ENCODE results near the gene CDK5R2.
A peak's percentile ranks its signal among the peaks of the same experiment; 100 is the strongest.

CDK5R2 gene

DNA sequence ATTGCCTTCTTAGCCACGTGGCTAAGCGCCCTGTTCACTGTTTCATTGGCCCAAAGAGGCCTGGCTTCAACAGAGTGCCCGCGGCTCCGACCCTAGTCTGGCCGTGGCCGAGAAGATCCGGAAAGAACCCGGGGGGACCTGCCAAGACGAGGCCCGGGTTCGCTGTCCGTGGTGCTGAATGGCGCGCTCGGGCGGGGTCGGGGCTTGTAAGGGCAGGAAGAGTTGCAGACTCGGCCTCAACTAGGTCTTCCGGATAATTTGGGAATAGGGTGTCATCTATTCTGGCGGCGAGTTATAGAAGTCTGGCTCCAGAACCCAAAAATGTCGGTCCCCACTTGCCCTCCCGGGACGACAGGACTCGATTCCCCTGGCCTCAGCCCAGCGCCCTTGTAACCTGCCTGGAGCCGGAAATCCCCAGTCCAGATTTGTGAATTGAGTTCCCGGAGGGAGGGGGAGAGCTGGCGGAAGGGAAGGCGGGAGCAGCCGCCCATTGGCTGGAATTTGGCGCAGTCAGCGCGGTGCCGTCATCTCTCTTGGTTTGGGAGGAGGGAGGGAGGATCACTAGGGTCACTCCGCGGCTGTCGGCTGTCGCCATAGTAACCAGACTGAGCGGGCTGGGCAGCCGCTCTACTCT is 3.5 kb downstream of the CDK5R2 start:
- peak; percentile 51 for DNase-seq

DNA sequence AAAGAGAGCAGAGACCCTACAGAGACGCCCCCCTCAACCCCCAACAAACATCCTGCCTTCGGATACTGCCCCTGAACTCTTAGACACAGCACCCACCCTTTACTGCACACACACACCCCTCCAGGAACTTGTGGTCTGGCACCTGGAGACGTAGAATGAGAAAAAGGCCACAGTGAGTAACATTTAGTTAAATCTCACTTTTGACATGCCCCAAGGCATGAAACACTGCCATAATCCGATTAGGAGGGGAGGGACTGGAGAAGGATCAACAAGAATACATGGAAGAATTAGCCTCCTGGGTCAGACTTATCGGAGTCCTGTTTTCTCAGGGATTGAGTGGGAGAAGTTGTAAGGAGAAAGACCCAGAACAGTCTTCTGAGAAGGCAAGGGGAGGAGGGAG is 4.1 kb downstream of the CDK5R2 start:
- no peak for DNase-seq

DNA sequence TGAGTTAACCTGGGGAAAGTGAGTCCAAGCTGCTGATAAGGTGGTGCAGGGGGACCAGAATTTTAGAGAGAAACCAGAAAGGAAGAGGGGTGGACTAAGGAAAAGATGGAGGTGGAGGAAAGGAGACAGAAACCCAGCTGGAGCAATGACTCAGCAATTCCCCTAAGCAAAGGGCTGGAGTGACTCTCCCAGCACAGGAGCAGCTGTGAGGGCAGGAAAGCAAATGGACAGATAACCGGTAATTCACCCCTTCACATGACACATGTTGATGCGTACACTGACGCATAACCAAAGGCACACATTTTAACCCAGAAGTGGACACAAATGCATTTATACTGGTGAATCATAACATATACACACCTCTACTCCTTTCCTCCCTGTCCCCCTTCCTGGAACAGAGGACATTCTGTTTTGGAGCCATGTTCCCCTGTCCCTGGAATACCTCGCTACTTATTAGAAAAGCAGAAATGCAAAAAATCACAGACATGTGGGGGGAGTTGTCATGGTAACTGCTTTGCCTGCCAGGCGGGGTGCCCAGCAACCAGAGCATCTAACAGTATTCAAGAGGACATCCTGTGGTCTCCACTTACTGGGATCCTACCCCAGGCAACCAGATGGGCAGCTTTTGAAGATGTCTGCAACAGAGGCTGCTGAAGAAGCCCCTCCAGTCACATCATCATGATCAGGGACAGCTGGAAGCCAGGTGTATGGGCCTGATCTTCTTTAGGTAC is 4.7 kb downstream of the CDK5R2 start:
- DNase-seq = no peak

DNA sequence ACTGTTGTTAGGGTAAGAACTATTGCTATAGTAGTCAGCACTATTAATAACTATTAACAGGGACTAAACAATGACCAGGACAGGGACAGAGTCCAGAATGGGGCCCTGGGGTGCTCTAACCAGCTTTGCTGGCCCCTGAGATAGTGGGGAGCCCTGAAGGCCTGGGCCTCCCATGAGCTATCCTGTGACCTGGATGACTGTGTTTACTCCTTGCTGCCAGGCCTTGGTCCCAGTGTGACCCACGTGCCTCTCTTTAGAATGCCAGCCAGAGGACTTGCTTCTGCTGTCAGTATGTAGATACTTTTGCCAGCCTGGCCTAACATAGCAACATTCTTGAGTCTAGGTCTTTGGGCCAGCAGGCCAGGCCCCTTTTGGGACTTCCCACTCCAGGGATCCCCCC is 11.4 kb downstream of the CDK5R2 start:
- DNase-seq = no peak

DNA sequence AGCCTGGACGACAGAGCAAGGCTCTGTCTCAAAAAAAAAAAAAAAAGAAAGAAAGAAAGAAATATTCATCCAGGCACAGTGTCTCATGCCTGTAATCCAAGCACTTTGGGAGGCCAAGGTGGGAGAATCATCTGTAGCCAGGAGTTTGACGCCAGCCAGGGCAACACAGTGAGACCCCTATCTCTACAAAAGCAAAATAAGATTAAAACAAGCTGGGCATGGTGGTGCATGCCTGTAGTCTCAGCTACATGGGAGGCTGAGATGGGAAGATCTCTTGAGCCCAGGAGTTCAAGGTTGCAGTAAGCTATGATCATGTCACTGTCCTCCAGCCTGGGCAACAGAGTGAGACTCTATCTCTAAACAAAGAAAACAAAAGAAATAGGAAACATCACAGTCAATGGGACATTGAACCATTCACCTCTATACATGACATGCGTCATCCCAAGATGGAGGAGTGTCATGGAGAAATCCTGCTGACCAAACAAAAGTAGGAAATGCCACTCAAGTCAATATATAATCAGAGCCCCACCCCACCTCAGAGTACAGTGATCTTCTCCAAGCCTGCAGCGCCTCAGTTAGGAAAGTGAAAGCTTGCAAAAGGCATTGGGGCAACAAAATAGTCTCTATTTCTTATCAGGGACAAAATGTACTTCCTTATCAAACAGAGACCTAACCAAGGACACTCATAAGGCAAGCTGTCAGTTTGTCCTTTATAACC is 15.8 kb downstream of the CDK5R2 start:
- DNase-seq = no peak

DNA sequence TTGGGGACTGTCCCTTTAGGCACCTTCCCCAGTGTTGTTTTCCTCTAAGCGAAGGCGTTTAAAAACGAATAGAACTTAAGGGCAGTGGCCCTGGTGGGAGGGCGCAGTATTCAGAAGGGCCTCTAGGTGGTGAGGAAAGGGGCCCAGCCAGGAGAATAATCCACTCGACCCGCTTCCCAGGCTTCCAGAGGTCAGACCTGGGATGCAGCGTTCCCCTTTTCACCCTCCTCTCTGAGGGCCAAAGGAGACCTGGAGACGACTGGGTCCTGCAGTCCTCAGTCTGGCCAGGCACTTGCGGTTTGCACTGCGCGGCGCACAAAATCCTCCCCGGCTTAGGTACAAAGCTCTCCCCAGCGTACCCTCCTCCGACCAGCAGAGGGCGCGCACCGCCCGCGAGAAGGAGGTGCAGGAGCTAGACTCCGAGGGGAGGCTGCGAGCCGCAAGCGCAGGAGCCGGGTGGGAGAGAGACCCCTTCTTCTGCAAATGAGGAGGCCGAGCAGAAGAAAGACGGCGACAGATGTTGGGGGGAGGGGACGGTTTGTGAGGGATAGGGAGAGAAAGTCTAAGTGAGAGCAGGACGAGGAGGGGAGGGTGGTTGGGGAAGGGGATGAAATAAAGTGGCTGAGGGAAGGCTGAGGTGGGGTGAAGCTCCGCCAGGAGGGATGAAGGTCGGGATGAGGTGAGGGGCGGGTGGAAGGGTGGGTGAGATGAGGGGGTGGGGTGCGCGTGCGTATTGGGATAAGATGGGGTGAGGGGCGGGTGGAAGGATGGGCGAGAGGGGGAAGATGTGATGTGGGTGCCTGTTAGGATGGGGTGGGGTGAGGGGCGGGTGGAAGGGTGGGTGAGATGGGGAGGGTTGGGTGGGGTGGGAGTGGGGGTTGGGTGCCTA is 20.6 kb downstream of the CDK5R2 start:
- no peak for DNase-seq

DNA sequence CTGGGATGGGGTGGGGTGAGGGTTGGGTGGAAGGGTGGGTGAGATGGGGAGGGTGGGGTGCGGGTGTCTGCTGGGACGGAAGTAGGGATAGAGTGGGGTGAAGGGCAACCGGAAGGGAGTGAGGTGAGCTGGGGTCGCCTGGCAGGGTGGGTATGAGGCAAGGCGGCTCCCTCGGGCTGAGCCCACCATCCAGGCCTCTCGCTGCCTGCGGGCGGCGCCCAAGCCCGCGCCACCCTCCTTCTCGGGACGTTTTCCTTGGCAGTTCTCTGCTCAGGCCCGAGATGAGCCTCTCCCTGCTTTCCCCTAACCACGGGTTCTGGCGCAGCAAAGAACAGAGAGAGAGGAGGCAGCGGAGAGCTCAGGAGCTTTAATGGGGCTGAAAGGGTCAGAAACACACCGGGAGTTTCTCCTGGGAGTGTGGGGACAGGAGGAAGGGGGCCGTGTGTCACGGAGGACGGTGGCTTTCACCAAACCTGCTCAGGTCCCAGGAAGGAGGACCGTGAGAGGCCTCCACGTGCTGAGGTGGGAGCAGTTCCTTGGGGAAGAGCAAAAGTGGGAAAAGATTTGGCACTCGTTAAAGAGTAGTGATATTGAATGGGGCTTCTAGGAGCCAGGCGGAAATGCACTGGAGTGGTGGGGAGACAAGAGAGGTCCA is 21.4 kb downstream of the CDK5R2 start:
- no peak for DNase-seq

DNA sequence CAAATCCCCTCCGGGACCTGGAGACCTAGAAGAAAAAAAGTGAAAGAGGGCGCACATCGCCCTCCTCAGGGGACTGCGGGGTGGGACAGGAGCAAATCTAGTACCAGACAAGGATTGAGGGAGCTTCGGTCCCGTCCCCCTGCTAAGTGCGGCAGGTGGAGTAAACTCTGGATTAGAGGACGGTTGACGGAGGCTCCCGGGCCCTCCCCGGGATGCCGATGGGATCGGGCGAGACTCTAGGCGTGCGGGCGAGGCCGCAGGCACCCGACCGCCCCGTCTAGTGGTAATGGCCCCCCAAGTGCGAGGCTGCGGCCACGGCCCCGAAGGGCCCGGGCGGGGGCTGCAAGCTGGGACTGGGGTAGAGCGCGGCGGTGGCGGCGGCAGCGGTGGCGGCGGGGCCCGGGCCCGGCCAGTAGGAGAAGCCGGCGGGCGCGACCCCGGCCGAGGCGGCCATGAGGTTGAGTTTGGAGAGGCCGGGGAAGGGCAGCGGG is 22.0 kb downstream of the CDK5R2 start:
- no peak for DNase-seq

DNA sequence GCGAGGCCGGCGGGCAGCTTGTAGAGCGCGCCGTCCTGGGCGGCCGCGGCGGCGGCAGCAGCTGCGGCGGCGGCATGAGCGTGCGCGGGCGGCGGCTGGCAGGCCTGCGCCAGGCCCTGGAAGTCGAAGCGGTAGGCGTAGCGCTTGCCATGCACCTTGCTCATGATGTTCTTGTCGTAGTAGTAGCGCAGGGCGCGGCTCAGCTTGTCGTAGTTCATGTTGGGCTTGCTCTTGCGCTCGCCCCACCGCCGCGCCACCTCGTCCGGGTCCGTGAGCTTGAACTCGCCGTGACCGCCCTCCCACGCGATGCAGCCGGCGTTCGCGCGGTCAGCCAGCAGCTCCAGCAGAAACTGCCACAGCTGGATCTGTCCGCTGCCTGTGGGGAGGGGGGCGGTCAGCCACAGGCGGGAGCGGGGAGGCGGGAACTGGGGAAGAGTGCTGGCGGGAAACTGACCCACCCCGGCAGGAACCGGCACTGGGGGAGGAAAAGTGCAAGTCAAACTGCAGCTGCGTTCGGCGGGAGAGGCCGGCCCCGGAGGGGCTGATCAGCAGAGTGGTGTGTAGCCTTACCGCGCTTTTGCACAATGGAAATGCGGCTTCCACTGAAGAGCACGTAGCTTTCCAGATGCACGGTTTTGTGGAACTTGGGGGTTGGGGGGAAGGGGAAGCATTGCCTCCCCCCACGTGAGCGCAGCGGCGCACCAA is 22.6 kb downstream of the CDK5R2 start:
- no peak for DNase-seq

DNA sequence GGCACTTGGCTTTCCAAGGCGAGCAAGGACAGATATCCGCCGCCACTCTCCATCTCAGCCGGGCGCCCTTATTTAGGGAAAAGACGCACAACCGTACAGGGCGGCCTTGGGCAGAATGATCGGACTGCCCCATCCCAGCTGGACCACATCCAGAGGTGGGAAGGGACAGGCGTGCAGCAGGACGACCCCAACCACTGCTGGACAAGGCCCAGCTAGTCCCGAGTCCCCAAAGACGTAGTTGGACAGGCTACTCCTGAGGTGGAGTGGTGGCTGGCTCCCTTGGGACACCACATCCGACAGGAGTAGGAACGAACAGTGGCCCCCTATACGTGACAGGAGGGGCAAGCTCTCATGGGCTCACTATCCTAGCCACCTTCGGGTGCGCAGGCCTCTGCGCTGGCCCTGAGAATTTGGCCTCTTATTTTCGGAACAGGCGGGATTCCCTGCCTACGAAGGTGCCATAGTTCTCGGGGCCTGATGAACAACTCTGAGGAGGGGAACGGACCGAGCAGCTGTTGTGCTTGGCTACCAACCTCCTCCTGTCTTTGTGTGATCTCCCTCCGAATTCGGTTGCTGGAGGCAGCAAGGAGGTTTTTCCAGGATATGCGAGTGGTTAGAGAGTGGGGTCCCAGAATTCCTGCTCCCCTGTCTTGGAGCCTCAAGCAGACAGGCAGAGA is 23.3 kb downstream of the CDK5R2 start:
- no peak for DNase-seq

DNA sequence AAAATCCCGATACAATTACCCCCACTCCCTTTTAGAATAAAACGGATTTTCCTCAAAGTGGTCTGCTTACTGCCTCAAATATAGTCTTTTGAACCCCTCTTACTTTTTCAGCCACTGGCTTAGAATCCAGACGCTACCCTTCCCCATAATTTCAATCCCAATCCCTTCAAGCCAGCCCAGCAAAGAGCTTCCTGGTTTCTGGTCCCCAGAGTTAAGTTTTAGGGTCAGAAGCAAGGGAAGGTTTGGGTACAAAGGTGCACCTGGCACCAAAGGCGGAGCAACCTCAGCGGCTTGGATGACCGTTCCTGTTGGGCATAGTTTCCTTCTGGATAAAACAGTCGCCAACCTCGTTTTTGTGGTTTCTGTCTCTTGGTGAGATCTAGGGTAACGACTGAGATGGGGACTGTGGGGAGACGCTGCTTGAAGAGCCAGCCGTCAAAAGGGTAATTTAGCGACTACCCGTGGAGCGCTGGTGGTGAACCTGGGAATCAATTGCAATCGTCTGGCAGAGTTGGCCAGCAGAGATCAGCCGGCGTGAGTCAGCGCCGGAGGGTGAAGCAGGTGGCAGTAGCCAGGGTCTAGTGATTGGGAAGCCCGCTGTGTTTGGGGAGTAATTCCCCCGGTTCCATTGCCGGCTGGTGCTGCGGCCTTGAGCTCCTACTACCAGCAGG is 23.9 kb downstream of the CDK5R2 start:
- no peak for DNase-seq

DNA sequence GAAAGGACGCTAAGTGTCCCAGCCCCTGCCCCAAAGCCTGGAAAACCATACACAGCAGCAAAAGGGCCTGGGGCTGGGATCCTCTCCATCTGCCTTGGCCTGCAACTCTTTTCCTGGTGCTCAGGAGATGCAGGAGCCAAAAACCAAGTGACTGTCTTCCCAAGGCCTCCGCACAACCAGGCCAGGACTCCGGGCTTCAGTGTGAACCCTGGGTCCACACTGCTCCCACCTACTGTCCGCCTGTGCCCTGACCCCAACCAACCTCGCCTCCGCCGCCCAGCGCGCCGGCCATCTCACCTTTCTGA is 24.4 kb downstream of the CDK5R2 start:
- DNase-seq = no peak

DNA sequence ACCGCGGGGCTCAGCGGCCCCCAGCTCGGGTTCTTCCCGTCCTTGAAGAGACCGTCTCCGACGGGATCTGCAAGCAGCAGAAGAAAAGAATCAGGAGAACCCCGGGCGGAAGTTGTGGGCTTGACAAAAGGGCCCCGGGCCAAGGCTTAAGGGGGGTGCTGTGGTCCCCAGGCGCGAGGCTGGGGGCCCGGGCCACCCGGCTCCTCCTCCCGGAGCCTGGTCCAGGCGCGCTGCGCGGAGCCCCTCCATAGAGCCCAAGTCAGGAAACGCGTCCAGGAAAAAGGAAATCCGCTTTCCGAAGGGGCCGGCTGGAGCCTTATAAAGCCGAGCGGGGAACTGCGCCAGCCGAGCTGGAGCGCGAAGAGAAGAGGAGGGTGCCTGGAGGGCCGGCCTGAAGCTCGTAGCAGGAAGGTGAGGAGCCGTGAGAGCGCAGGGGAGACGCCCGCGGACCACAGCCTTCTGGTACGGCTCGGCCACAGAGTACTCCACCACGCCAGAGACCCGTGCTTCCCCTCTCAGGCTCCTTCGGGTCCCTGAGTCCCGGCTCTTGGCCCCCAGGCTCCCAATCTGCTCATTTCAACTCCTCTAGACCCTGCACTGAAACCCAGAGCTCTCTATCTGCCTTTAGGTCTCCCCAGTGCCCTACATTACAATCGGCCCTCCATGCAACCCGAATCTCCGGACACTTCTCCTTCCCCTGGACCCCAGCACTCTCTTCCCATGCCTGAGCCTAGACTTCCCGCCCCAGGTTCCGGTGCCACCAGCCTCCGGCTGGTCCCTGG is 25.0 kb downstream of the CDK5R2 start:
- DNase-seq = no peak

DNA sequence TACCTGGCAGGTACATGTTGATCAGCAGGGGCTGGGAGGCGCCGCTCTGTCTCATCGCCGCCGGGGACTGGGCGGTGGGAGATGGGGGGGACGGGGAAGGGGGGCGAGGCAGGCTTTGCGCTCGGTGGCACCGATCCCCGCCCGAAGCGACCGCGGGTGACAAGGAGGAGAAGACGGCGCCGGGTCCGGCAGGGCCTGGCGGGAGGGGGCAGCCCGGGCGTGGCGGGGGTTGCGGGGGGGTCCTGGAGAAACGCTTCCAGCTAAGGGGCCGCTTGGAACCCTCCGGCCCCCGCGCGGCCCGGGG is 25.5 kb downstream of the CDK5R2 start, which contains the start of gene FEV:
Gene FEV, minus strand, starts transcription at position 164 of the 304 bp plus-strand sequence. Its CDS starts 109 bp downstream, at position 55.
- no peak for DNase-seq

DNA sequence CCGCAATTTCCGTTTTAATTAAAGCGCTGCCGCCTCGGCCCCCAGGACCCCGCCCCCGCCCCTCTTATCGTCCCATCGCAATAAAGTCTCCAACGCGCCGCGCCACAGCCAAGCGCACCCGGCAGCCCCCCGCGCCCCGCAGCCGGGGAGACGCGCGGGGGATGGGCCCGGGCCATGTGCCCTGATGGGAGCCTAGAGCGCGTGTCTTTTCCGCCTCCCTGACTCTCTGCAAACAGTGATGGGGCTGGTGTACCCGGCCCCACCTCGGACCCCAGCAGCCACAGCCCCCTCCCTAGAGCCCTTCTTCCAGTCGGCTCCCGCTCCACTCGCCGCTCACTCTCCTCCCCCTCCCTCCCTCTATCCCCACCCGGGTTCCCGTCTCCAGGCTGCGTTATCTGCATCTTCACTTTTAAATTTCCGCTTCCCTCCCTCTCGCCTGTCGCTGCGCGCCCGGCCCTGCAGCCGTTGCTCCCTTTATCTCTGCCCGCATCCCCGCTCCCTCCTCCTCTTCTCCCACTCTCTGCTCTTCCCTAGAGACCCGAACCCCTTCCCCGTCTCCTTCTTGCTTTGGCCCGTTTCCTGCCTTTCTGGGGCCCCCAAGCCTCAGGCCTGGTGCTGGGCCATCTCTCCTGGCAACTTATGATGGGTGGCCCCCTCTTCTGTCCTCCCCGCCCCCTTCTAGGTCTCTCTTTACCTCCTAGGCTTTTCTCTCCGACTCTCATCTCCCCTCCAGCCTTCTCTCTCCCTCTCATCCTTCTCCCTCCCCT is 26.0 kb downstream of the CDK5R2 start:
- DNase-seq = no peak

DNA sequence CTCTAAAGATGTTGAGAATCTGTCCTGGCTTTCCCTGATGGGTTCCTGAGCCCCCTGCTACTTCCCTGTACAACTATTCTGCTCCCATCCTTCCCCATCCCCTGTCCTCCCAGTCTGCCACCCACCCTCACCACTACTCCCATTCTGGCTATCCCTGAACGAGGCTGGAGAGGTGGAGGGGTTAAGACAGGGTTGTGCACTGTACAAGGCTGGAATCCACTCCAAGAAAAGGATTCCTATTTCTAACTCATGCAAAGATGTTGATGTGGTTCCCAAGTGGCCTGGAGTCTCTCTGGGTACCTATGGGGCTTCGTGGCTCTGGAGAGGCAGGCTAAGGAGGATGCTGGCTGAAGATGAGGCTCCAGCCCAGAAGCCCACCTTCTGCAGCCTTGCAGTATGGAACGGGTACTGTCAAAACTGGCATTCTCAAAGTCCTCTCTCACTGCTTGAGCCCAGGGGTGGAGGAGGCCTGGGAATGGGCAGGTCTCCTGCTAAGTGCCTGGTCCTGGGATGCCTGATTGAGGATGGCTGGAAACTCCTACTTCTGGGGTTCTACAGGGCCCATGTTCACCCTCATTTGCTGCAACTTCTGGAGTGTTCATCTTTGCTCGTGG is 26.8 kb downstream of the CDK5R2 start:
- no peak for DNase-seq

DNA sequence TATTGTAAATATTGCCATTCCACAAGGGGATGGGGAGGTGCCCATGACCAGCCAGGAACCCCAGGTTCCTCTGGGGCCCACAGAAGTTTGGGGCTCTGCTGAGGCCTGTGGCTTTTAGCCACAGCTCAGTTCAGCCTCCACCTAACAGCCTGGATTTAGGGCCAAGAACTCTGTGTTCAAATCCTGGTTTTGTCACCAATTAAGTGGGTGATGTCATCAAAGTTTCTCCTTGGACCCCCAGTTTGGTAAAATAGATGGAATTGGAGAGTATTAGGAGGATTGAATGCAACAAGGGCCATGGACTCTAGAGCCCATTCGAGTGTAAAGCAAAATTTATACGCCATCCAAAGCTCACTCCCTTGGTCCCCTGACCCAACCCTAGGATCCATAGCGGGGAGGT is 28.7 kb downstream of the CDK5R2 start:
- DNase-seq = no peak

DNA sequence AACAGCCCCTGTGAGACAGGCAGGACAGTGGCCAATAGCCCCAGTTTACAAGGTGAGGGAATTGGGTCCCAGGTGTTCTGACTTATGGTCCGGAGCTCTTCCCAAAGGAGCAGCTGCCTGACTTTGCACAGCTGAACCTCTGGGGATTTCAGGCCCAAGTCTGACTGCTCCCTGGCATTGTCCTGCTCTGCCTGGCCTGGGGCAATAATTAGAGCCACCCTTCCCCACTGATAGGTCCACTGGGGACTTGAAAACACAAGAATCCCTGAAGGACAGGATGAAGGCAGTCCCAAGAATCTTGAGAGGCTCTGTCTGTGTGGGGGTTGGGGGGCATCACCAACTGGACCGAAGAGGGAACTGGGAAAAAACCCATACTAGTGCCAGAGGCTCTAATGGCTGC is 29.2 kb downstream of the CDK5R2 start:
- DNase-seq = no peak

DNA sequence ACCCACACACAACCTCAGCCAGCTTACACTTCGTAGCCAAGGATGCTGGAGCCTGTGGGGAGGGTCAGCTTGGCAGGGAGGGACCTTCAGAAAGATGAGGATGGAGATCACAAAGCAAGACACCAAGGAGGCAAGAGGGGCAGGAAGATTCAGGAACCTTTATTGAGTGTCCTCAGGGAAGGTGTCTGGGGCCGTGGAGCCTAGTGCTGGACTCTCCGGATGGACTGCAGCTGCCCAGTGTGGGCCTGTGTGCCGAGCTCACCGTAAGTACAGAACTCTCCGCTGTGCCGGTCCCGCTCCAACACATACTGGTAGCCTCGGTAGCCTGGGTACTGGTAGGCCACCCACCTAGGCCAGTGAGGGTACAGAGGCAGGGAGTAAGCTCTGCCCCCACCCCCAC is 30.6 kb downstream of the CDK5R2 start:
- DNase-seq = no peak
